Upper lobe of left lung (tissue), 6 donors: ENCODE results near the gene REL. TPM values are rescaled to one million over a fixed set of nuclear protein-coding genes. Genes with fewer than 3 reads are reported as not detected.

Experiments
- ATAC-seq, 2 donors: fragments of 200-7000 bp; cut with Tn5 transposase; one replicate each; pipeline ENCODE4 v1.9.1; 2022; ENCODE audit warnings: mild to moderate bottlenecking in 2 of 2, moderate library complexity in 2 of 2; ENCODE audit not compliant: low FRiP score in 2 of 2
- DNase-seq, 2 donors: peaks; one replicate each; pipeline ENCODE4 v3.0.0-alpha.2; 2019 to 2020
- H3K27ac ChIP-seq, 4 donors: fragments of 200-600 bp; sonication (generic); one replicate each; pipeline ENCODE4 v1.5.1; 2016 to 2019
- H3K27me3 ChIP-seq, 4 donors: fragments of 200-600 bp; sonication (generic); one replicate each; pipeline ENCODE4 v1.5.1; 2017 to 2019
- H3K36me3 ChIP-seq, 4 donors: fragments of 200-600 bp; sonication (generic); one replicate each; pipeline ENCODE4 v1.5.1; 2016 to 2019
- H3K4me1 ChIP-seq, 4 donors: fragments of 200-600 bp; sonication (generic); one replicate each; pipeline ENCODE4 v1.5.1; 2018 to 2019
- H3K4me3 ChIP-seq, 4 donors: fragments of 200-600 bp; sonication (generic); one replicate each; pipeline ENCODE4 v1.5.1; 2017 to 2019; ENCODE audit warnings: mild to moderate bottlenecking in 2 of 4, moderate library complexity in 1 of 4
- H3K9me3 ChIP-seq, 4 donors: fragments of 200-600 bp; sonication (generic); one replicate each; pipeline ENCODE4 v1.5.1; 2018 to 2019
- CTCF ChIP-seq, 6 experiments: fragments of 450-650 bp in 4 of 6; fragments of 200-600 bp in 2 of 6; sonication (generic) in 2 of 6; IDR thresholded peaks; one replicate each; pipeline ENCODE4 v1.5.1; 2016 to 2019; ENCODE audit warnings: antibody characterized with exemption in 6 of 6
- EP300 ChIP-seq, 4 donors: sonication (generic); formaldehyde crosslinking; IDR thresholded peaks; one replicate each; pipeline ENCODE4 v1.5.1; 2017; ENCODE audit warnings: antibody characterized with exemption in 4 of 4, control low read depth in 2 of 4
- POLR2A ChIP-seq, 4 donors: fragments of 450-650 bp; IDR thresholded peaks; one replicate each; pipeline ENCODE4 v1.5.1; 2016 to 2017; ENCODE audit warnings: antibody characterized with exemption in 4 of 4, mild to moderate bottlenecking in 2 of 4
- POLR2AphosphoS5 ChIP-seq, 2 donors: sonication (generic); formaldehyde crosslinking; IDR thresholded peaks; one replicate each; pipeline ENCODE4 v1.5.1; 2017; ENCODE audit warnings: antibody characterized with exemption in 2 of 2
- WGBS, 2 donors: methylation state at CpG; one replicate each; pipeline ENCODE4 v1.1.5; 2017 to 2018; 5-methylcytosine and 5-hydroxymethylcytosine counted together
- total RNA-seq, 6 donors: library from RNA; depleted of rRNA in 4 of 6; stranded (reverse); fragments of >200 nt in 4 of 6; gene quantifications; one replicate each; pipeline versions ENCODE4 v1.1.0 to v1.2.1, GENCODE V29; 2016 to 2021
- donor health status: DM: no; HTN: no; CAD: no; lungs with moderate emphysema.
- donor health status: DM: no; HTN: yes; CAD: no; lungs with severe emphysema.

REL gene
- total RNA-seq, 6 donors from 2014 or later: 17.8 to 49.5 (median 29.6) TPM

- no peak for ATAC-seq
- H3K36me3 ChIP-seq: no peaks in the 10 kb centered on the region
- no peak overlapping the region for H3K27ac ChIP-seq
- 69 to 76% methylated on average over 7 of the region's 7 CpGs for WGBS, 2 donors
- H3K4me1 ChIP-seq: peaks cover 0 to 4% (median 0%) of the 10 kb centered on the region in 4 donors
- DNase-seq: no peak
- H3K4me3 ChIP-seq: no peak overlapping the region
- H3K27me3 ChIP-seq: no peaks in the 10 kb centered on the region
- TF ChIP-seq CTCF (IDR thresholded peaks at IDR 0.05) (no peak), EP300 (IDR thresholded peaks at IDR 0.05) (no peak), POLR2AphosphoS5 (IDR thresholded peaks at IDR 0.05) (no peak), POLR2A (IDR thresholded peaks at IDR 0.05) (no peak)
- no peaks in the 10 kb centered on the region for H3K9me3 ChIP-seq
These were observed 83.5 kb downstream of the REL start for GRCh38 chr2:60964651-60965498.

- DNase-seq (no peak), ATAC-seq (no peak)
- no peaks in the 10 kb centered on the region for H3K27me3 ChIP-seq
- no peak overlapping the region for H3K4me3 ChIP-seq
- H3K4me1 ChIP-seq: peaks cover 0 to 4% (median 0%) of the 10 kb centered on the region in 4 donors
- TF ChIP-seq POLR2A (IDR thresholded peaks at IDR 0.05) (no peak), POLR2AphosphoS5 (IDR thresholded peaks at IDR 0.05) (no peak), CTCF (IDR thresholded peaks at IDR 0.05) (no peak), EP300 (IDR thresholded peaks at IDR 0.05) (no peak)
- no peaks in the 10 kb centered on the region for H3K9me3 ChIP-seq
- no peaks in the 10 kb centered on the region for H3K36me3 ChIP-seq
- no peak overlapping the region for H3K27ac ChIP-seq
These were observed 84.1 kb downstream of the REL start for GRCh38 chr2:60965499-60965785.

- DNase-seq: no peak
- Histone ChIP-seq H3K4me3 (no peak overlapping the region), H3K27me3 (no peaks in the 10 kb centered on the region), H3K9me3 (no peaks in the 10 kb centered on the region), H3K4me1 (peaks cover 0 to 4% (median 0%) of the 10 kb centered on the region in 4 donors), H3K36me3 (no peaks in the 10 kb centered on the region), H3K27ac (no peak overlapping the region)
- no peak for TF ChIP-seq EP300 (IDR thresholded peaks at IDR 0.05)
- TF ChIP-seq POLR2A (IDR thresholded peaks at IDR 0.05): no peak
- TF ChIP-seq POLR2AphosphoS5 (IDR thresholded peaks at IDR 0.05): no peak
- TF ChIP-seq CTCF (IDR thresholded peaks at IDR 0.05): no peak
- no peak for ATAC-seq
- WGBS, 2 donors: 31 to 56% methylated on average over 1 of the region's 1 CpG
These were observed 85.4 kb downstream of the REL start for GRCh38 chr2:60966507-60967405.

GRCh38 chr2:60972889-60973656, 91.7 kb downstream of the REL start:
- DNase-seq: peak in 1 of 2 donors; percentile 73
- Histone ChIP-seq H3K27me3 (no peaks in the 10 kb centered on the region), H3K36me3 (no peaks in the 10 kb centered on the region), H3K4me1 (peaks cover 0 to 3% (median 0%) of the 10 kb centered on the region in 4 donors), H3K27ac (no peak overlapping the region), H3K4me3 (no peak overlapping the region), H3K9me3 (no peaks in the 10 kb centered on the region)
- ATAC-seq: peak in 1 of 2 donors; percentile 55
- WGBS, 2 donors: 97% methylated on average over 16 to 32 of the region's 32 CpGs
- no peak for TF ChIP-seq EP300 (IDR thresholded peaks at IDR 0.05)
- TF ChIP-seq CTCF (IDR thresholded peaks at IDR 0.05): no peak
- TF ChIP-seq POLR2A (IDR thresholded peaks at IDR 0.05): no peak
- no peak for TF ChIP-seq POLR2AphosphoS5 (IDR thresholded peaks at IDR 0.05)
